ENCODE results near the gene AGXT2.

Gene AGXT2, protein sequence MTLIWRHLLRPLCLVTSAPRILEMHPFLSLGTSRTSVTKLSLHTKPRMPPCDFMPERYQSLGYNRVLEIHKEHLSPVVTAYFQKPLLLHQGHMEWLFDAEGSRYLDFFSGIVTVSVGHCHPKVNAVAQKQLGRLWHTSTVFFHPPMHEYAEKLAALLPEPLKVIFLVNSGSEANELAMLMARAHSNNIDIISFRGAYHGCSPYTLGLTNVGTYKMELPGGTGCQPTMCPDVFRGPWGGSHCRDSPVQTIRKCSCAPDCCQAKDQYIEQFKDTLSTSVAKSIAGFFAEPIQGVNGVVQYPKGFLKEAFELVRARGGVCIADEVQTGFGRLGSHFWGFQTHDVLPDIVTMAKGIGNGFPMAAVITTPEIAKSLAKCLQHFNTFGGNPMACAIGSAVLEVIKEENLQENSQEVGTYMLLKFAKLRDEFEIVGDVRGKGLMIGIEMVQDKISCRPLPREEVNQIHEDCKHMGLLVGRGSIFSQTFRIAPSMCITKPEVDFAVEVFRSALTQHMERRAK

DNA sequence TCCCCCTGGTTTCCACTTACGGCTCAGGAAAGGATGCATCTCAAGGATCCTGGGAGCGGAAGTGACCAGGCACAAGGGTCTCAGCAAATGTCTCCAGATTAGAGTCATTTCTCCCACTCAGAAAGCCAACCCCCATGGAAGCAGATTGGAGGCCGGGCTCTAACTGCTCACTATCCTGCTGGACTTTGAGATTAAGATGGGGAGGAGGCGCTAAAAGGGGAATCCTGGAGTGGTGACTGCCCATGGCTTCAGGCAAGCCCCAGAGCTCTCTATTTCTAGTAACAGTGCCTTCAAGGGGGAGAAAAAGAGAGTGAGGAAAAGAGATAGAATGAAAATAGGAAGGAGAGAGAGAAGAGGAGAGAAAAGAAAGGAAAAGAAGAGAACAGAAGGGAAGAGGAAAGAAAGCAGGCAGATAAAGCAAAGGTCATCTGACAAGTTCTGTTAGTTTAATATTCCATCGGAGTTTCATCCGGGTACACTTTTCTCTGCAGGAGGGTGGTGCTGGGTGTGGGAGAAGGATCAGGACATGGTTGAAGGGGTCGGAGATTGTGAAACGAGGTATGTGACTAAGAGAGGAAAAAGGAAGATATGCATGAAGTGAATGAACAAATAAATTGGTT is at the start of gene AGXT2:
TSS of gene AGXT2 (minus strand) at position 165 of the 620 bp plus-strand sequence. CDS start at position 108, 57 bp downstream.
- DNase-seq: no peak

DNA sequence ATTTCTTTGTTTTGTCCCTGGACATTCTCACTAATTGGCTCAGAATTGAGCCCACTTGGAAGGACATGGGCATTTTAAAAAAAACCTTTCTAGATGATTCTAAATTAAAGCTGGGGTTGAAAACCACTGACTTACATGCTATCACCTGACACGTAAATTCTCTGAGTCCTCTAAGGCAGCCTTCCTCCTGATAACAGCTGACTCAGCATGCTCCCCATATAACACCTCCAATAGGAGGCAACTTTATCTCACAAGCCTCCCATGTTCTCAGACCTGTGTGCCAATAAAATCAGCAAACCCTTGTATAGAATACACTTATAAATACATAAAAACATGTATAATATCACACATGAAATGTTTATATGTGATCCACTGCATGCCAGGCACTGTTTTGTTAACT is 49.2 kb upstream of the AGXT2 start:
- no peak for DNase-seq

DNA sequence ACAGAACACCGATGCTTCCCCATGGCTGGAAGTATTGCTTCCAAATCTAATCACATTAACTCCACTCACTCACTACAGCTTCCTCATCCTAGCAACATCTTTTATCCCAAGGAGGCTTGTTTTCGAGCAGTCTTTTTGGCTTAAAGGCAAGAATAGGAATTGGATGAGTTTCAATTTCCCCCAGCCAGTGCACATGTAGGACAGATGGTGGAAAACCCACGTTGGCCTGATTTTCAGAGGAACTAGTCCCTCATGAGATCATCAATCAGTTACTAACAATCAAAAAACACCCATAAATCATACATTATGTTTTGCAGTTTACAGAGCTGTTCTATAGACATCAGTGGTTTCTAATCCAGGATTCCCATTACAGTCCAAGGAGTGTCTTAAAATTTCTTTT is 48.5 kb upstream of the AGXT2 start:
- DNase-seq: no peak

DNA sequence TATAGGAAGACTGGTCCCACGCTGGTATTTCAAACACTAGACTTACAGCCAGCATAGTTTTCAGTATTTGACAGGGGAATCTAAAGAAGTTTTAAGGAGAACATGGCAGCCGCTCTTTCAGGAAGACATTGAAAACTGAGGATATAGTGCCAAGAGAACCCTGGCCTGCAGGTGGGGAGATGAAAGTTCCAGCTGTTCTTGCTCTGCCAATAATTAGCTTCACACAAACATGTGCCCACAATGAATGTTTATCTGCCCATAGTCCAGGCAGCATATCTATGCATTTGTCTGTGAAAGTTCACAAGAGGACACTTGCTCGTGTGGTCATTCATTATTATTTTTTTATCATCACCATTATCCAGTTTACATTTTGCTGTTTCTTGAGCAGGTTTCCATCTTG is 47.6 kb upstream of the AGXT2 start:
- DNase-seq: no peak

DNA sequence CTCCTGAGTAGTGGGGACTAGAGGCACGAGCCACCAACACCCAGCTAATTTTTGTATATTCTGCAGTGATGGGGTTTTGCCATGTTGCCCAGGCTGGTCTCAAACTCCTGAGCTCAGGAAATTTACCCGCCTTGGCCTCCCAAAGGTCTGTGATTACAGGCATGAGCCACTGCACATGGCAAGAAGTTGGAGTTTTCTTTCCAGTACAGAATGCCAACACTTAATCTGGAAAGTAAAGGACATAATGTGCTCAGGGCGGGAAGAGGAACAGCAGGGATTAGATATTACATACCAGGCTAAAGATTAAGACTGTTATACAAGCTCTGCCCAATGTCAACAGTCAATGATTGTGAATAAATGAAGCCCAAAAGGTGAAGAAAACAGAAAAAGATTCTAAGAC is 47.2 kb upstream of the AGXT2 start:
- no peak for DNase-seq

DNA sequence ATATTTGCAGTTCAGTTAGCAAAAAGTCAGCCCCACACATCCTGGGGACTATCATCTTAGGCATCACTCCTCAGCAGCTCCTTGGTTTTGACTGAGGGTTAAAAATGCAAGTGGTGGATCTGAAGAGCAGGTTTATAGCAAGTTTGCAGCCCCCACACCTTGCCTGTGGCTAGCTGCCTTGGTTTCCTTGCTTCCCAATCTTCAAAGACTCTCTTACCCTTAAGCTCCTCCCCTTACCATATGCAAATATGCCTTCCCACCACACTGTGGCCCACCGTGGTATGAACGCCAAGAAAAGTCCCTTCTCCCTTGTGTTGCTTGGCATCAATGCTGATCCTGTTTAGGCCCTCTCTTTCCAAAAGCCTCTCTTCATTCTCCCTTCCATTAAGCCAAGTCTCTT is 45.0 kb upstream of the AGXT2 start:
- DNase-seq: no peak

DNA sequence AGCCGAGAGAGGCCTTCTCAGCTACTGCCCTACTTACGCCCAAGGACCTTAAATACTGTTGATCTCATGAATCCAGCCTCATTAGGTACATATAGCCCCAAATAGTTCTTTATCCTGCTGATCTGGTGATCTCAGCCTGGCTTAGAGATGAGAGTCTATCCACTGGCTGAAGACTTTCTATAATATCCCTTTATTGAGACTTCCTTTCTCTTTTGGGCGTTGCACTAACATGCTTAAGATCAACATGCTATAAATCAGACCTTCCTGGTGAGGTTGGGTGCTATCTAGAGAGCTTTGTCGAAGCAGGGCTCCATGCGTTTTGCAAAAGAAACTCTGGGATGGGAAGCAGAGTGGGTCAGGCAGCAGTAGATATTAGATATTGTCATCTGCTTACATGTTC is 44.0 kb upstream of the AGXT2 start:
- no peak for DNase-seq

DNA sequence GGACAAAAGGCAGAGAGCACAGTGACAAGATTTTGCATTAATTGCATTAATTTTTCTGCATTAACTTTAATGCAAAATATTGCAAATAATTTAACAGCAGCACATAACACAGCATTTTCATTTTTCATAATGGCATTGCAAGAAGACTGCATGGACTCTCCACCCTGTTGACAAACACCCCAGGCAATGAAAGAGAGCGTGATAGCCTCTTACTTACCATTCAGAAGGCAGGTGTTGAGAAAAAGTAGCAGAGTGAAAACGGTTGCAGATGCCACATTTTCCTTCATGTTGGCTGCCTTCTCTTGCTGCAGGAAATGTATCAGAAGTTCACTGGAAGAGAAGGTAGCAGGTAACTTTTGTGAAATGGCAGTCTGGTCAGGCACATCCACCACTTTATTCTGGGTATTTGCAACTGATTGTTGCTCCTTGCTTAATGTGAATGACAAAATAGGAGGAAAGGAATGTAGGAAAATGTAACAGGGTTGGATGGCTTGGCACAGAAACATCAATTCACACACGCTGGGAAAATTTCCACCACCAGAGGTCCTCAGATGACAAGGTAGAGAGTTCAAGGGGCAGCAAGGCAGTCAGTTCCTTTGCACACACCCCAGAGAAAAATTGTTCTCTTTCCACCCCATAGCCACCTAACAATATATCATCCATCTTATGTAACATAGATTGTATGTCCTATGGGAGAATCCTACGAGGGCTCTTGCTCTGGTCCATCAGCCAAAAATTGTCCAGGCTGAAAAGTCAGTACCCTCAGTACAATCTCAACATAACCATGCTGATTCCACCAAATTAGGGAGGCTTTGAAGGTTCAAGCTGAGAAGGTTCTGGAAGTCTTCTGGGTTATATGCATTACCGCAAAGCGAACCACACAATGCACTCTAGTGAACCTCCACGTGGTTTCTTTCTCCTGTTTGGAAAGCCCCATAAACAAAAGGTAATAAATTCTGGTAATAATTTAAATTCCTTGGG is 41.9 kb upstream of the AGXT2 start:
- peak; percentile 7 for DNase-seq

DNA sequence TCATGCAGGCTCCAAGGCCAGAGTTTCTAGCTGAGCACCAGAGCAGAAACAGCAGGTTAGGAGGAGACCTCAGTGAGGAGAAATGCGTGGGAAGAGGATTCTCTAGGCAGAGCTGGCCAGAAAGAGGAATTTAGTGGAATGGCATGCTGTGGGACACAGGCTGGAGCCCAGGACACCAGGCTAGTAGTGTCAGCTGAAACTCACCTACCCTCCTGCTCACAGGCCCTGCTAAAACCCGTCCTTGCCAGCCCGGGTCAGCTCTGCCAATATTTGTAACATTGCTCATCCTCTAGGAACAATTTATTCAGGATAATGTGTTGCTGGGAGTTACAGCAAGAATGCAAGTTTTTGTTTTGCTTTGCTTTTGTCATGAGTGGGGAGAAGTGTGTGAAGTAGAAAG is 40.2 kb upstream of the AGXT2 start:
- no peak for DNase-seq

DNA sequence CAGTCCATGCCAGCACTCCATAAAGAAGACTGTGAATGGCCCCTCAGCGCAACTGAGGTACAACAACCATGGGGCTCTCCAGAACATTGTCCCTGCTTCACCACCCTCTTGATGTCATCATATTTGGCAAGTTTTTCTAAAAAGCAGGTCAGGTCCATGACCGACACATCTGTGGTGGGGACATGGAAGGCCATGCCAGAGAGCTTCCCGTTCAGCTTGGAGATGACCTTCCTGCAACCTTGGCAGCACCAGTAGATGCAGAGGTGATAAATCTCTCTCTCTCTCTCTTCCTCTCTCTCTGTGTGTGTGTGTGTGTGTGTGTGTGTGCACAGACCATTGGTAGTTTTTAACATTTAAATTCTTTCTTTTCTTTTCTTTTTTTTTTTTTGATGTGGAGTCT is 35.4 kb upstream of the AGXT2 start:
- DNase-seq: no peak

DNA sequence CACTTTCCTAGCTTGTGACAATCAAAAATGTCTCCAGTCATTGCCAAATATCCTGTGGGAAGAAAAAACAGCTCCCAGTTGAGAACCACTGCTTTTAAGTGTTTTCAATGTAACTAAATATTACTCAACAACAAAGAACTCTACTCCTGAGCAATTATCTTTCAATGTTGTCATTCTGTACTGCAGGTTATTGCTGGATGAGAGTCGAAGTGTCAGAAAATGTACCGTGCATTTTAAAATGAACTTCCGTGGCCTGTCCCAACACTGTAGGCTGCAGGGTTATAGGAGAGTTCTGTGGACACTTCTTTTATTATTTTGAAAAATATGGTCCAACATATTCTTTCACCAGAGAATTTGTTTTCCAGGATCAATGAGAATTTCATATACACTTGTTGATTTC is 34.8 kb upstream of the AGXT2 start:
- DNase-seq: no peak

DNA sequence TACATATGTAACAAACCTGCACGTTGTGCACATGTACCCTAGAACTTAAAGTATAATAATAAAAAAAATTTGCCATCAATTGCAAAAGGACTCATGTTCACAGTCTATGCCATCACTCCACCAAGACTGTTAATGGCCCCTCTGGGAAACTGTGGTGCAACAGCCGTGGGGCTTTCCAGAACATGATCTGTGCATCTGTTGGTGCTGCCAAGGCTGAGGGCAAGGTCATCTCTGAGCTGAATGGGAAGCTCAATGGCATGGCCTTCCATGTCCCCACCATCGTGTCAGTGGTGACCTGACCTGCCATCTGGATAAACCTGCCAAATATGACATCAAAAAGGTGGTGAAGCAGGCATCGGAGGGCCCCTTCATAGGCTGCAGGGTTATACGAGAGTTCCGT is 33.4 kb upstream of the AGXT2 start:
- no peak for DNase-seq

DNA sequence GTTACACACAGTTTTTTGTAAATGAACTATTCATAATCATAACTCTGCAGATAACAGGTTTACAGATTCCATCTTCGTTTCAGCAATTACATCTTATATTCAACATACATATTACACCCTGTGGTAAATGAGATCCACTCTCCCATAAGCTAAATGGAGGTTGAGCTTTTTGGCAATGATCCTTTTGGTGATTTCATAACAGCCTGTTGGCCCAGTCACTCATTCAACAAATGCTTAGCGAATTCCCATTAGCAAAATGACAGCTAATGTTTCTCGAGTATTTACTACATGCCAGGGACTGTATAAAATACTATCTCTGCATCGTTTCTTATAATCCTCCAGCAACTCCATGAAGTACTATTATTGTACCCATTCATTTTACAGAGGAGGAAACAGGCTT is 25.4 kb upstream of the AGXT2 start:
- DNase-seq: no peak

DNA sequence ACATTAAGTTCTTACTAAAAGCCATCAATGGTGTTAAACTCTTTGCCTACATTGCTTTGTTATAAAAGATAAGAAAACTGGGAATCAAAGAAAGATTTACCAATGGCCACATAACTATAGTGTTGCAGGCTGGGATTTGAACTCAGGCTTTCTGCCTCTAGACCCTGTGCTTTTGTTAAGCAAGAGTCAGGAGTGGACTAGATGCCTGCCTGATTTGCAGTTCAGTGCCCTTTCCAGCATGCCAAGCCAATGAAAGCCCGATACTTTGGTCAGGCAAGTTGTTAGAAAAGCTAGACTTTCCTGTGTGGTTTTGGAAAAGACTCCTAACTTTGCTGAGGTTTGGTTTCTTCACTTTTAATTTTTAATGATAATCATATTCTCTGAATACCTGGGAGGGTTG is 21.4 kb upstream of the AGXT2 start:
- no peak for DNase-seq

DNA sequence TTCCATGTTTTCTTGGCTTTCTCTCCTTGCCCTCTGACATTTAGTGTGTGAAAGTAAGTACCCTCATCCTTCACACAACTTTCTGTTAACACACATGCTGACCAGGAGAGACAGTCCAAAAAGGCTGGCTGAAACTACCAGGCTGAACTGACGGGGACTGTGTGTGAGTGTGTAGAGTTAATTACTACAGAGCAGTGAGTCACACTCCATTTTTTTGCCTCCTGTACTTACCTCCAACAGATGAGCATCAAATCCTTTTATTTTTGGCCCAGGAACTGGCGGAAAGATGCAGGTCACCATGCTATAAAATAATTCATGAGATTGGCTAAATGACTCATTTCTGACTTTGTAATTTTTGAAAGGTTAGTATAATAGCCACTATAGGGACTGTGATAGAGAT is 20.2 kb upstream of the AGXT2 start:
- DNase-seq: no peak

DNA sequence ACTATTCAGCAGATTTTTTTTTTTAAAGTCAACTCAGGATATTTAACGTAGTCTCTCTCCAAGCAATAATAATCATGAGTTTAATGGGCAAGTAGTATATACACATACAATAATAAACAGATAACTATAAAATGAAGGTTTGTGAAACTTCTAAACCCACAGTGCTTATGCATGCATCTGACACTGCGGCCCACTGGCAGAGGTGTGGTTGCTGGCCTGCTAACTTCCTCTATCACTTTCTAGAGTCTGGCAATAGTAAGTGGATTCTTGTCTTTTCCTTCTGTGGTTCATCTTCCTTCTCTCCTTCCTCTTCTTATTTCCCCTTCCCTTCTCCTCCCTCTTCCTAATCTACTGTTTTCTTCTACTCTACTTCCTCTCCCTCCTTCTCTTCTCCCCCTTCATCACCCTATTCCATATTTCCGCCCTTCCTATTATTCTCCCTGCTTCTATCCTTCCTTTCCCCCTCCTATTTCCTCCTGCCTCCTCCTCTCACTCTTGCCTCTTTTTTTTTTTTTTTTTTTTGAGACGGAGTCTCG is 18.6 kb upstream of the AGXT2 start:
- DNase-seq: no peak

DNA sequence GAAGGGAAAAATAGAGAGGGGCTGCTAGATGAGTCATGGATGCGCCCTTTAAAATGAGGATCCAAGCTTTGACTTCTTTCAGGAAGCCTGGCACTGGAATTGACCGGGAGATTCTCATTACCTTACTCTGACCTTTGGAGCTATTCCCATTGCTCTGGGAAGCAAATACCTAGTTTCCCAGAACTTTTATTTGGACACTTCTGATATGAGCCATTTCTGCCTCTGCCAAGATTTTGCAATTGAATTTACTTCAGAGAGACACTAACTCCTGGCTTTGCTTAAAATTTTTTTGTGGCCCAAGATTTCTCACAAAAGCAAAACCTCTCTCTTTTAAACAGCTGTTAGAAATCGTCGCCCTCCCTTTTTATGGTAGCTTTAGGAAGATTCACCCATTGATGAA is 15.7 kb upstream of the AGXT2 start:
- no peak for DNase-seq

DNA sequence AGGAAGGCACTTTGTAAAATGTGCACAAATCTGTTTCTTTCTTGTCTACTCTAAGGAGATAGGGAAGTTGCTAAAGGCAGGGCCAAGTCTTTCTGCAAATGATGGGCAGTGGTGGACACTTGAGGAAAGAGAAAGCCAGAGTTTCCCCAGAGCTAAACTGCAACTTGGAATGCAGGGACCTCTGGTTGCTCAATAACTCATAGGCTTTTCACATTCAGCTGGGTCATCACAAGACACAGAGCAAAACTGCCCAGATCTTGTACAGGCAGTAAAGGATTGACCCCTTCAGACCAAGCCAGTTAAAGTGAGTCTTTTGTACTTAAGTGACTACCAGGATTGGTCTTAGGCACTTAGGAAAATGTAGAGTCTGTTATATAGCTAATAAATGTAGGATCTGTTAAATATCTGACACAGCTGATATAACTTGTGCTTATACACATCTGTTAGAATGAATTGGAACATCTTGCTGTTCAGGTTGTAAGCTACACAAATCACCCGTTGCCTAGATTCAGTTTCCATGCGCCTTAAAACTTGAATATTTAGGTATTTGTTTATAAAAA is 13.5 kb upstream of the AGXT2 start:
- no peak for DNase-seq

DNA sequence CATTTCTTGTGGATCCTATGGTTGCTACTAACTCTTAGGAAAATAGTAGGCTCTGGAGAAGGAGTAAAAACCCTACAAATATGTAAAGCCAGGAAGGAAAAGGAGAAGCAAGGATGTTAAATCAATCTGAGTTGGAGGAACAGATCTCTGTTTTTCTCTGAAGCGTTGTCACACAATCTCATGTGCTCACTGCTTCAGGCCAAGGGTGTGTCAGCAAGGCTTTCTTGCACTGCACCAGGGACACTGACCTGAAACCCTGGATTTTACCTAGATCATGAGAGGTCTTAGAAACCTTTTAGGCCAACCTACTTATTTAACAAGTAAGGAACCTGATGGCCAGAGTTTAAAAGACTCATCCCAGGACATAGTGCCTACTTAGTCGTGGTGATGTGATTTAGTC is 12.5 kb upstream of the AGXT2 start:
- DNase-seq: no peak

DNA sequence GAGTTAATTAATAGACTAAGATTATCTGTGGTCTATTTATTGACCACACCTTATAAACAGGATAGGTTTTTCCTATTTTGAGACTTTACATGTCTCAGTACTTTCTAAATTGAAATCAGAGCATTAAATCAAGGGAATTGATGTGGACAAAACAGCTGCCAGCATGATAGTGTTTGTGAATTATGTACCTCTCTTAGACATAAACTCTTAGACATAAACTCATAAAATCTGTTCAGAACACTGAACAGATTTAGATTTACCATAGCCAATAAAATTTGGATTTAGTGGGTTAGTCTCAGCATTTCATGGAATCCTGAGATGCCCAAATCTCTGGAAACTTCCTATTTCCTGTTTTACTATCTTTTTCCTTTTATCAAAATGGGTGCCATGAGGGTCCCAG is 11.5 kb upstream of the AGXT2 start:
- DNase-seq: no peak

DNA sequence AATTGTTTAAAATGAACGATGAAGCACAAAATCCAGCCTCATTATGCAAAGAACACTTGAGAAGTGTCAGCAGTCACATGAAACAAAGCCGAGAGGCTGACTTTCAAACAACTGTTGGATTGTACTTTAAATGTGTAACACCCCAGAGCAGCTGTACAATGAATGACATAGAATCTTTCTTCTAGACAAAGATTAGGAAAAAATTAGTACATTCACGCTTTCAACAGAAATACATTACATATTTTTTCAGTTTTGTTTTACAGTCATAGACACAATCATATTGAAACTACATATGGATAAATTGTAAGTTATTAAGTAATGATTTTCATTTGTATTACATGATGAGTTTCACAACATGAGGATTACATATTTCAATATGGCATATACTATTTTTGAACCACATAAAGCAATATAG is 10.6 kb upstream of the AGXT2 start:
- DNase-seq: no peak

DNA sequence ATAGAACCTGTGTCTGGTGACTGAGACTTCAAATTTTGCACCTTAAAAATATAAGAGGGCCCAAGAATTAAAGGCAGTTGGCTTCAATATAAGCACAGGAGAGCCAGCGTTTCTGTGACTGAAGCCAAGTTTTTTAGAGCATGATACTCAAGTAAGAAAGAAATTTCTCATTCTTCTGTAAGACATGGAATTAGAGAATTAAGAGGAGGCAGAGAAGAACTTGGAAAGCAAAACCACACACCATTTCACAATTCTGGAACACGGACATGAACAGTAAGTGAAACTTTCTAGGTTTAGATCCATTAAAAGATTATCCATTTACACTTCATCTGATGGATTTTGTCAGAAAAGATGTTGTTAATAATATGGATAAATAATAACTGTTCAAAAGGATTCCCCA is 8.9 kb upstream of the AGXT2 start:
- DNase-seq: no peak

DNA sequence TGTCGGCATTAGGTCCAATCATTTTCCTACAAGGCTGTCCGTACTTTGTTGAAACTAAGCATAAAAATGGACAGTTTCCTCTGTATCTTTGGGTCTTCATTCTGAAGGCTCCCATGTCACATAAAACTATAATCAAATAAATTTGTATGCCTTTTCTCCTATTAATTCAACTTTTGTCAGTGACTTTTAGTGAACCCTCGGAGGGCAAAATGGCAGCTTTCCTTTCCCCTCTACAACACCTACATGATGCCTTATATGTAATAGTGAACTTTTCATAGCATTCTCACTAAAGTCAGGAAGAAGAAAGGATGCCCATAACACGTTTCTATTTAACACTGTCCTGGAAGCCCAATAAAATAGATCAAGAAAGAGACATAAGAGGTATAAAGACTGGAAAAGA is 5.1 kb upstream of the AGXT2 start:
- no peak for DNase-seq

All from GOT3 (cell line).